K562 (cell line): ENCODE measurements around the gene CCDC192. TPM values are rescaled to one million over a fixed set of nuclear protein-coding genes. Genes with fewer than 3 reads are reported as not detected.

ENCODE experiments used
- ATAC-seq: fragments of 200-7000 bp; cut with Tn5 transposase; 3 replicates; pipeline ENCODE4 v1.9.1; 2020; ENCODE audit warnings: moderate library complexity
- BruUV-seq: library from RNA; stranded (reverse); fragments of 400-500 nt; replicated peaks from 2 replicates; lab custom pipeline; 2021; lab: Mats Ljungman, UMichigan
- CTCF ChIA-PET: fragments of 300-600 bp; formaldehyde crosslinking; extraction: SDS; loops from one replicate; lab custom pipeline; 2021; ENCODE audit warnings: low intra/inter-chr PET ratio; lab: Yijun Ruan, JAX
- POLR2A ChIA-PET: fragments of 300-600, 350-650 bp; sonication (Branson Sonifier 250); formaldehyde crosslinking; extraction: SDS; loops from one replicate; lab custom pipeline; 2021; ENCODE audit warnings: antibody characterized with exemption, inconsistent platforms; lab: Yijun Ruan, JAX
- DNase-seq, 4 experiments: peaks; one replicate each; pipeline versions ENCODE4 v3.0.0 to v3.0.0-alpha.2; 2011 to 2018; ENCODE audit warnings: low spot score in 3 of 4, mixed read lengths in 3 of 4; ENCODE audit errors: extremely low read depth in 1 of 4
- FAIRE-seq: peaks from 2 replicates; lab custom pipeline; 2011; peaks lifted over from hg19 to GRCh38; lab: Jason Lieb, UNC
- H2AFZ ChIP-seq: 2 replicates; pipeline ENCODE4 v1.6.0; 2011; ENCODE audit warnings: low read depth, low read length, control low read depth, inconsistent platforms
- H3K27ac ChIP-seq: fragments of 200-600 bp; 3 replicates; pipeline ENCODE4 v1.8.0; 2011; ENCODE audit warnings: low read depth, mild to moderate bottlenecking, control low read depth, inconsistent platforms, low read length, moderate library complexity, mixed read lengths; ENCODE audit errors: extremely low read depth
- H3K27me3 ChIP-seq, 2 experiments: fragments of 300-600 bp in 1 of 2; 2 replicates in 1 of 2; 3 replicates in 1 of 2; pipeline versions ENCODE4 v1.6.0 to v1.8.0; 2011; ENCODE audit warnings: inconsistent platforms in 2 of 2, low read length in 2 of 2, mild to moderate bottlenecking in 1 of 2, mixed read lengths in 1 of 2, moderate library complexity in 1 of 2; ENCODE audit not compliant: control insufficient read depth in 2 of 2, insufficient read depth in 2 of 2
- H3K36me3 ChIP-seq: fragments of 300-600 bp; 3 replicates; pipeline ENCODE4 v1.8.0; 2011; ENCODE audit warnings: mild to moderate bottlenecking, low read length, inconsistent platforms; ENCODE audit not compliant: control insufficient read depth, insufficient read depth
- H3K4me1 ChIP-seq, 2 experiments: fragments of 200-600 bp in 1 of 2; replicated peaks in 1 of 2; 2 replicates in 1 of 2; 3 replicates in 1 of 2; pipeline versions ENCODE4 v1.5.1 to v1.8.0; 2011; ENCODE audit warnings: inconsistent platforms in 2 of 2, low read length in 2 of 2, mild to moderate bottlenecking in 1 of 2, mixed read lengths in 1 of 2, moderate library complexity in 1 of 2; ENCODE audit not compliant: control insufficient read depth in 2 of 2, insufficient read depth in 2 of 2
- H3K4me2 ChIP-seq: 2 replicates; pipeline ENCODE4 v1.6.1; 2011; ENCODE audit warnings: low read length, control low read depth, inconsistent platforms, mixed read lengths; ENCODE audit not compliant: insufficient read depth
- H3K4me3 ChIP-seq: fragments of 200-600 bp; sonication (generic), shearing (Covaris generic); 2 replicates; pipeline ENCODE4 v1.5.1; 2016; ENCODE audit warnings: control low read depth, inconsistent platforms
- H3K79me2 ChIP-seq: fragments of 200-600 bp; 3 replicates; pipeline ENCODE4 v1.8.0; 2011; ENCODE audit warnings: low read length, inconsistent platforms; ENCODE audit not compliant: control insufficient read depth, insufficient read depth
- H3K9ac ChIP-seq, 2 experiments: 2 replicates each; pipeline versions ENCODE4 v1.6.0 to v1.6.1; 2011; ENCODE audit warnings: low read depth in 2 of 2, low read length in 2 of 2, control low read depth in 1 of 2, inconsistent platforms in 1 of 2, mild to moderate bottlenecking in 1 of 2, mixed read lengths in 1 of 2; ENCODE audit not compliant: insufficient read depth in 1 of 2
- H3K9me1 ChIP-seq: one replicate; pipeline ENCODE4 v1.6.0; 2011; ENCODE audit warnings: inconsistent platforms, mild to moderate bottlenecking, low read length, moderate library complexity; ENCODE audit not compliant: control insufficient read depth, insufficient read depth
- H3K9me3 ChIP-seq: replicated peaks from 2 replicates; pipeline ENCODE4 v1.5.1; 2011; ENCODE audit warnings: low read depth, low read length, inconsistent platforms; ENCODE audit not compliant: control insufficient read depth, insufficient read depth
- H4K20me1 ChIP-seq: replicated peaks from 2 replicates; pipeline ENCODE4 v1.6.1; 2011; ENCODE audit warnings: low read length, inconsistent platforms, mixed read lengths; ENCODE audit not compliant: control insufficient read depth, insufficient read depth
- ADNP ChIP-seq: fragments of 200-800 bp; sonication (Bioruptor generic); IDR thresholded peaks from 2 replicates; pipeline ENCODE4 v1.6.1; 2016; ENCODE audit warnings: missing genetic modification characterization, missing compliant biosample characterization
- BMI1 ChIP-seq: fragments of 150-350 bp; IDR thresholded peaks from 2 replicates; pipeline ENCODE4 v1.6.1; 2014; ENCODE audit warnings: low read length
- CEBPB ChIP-seq: fragments of 450-650 bp; IDR thresholded peaks from 2 replicates; pipeline ENCODE4 v1.6.1; 2016; ENCODE audit warnings: missing genetic modification characterization, missing compliant biosample characterization
- CEBPG ChIP-seq, 3 experiments: fragments of 200-800 bp in 1 of 3; sonication (Bioruptor generic) in 1 of 3; sonication (generic) in 1 of 3; formaldehyde crosslinking in 1 of 3; IDR thresholded peaks in 2 of 3; conservative IDR thresholded peaks in 1 of 3; 2 replicates each; pipeline versions ENCODE4 v1.6.1 to v1.8.0; 2016 to 2022; ENCODE audit warnings: missing compliant biosample characterization in 2 of 3, missing genetic modification characterization in 2 of 3, mild to moderate bottlenecking in 1 of 3, missing genetic modification reagents in 1 of 3
- CREM ChIP-seq: IDR thresholded peaks from 2 replicates; pipeline ENCODE4 v1.6.1; 2014; ENCODE audit warnings: antibody characterized with exemption, low read depth
- FOXK2 ChIP-seq, 2 experiments: fragments of 450-650 bp; IDR thresholded peaks in 1 of 2; conservative IDR thresholded peaks in 1 of 2; 2 replicates each; pipeline ENCODE4 v1.6.1; 2016; ENCODE audit warnings: low read depth in 2 of 2, mild to moderate bottlenecking in 1 of 2
- HNRNPH1 ChIP-seq: fragments of 200-400 bp; formaldehyde crosslinking; optimal IDR thresholded peaks from 2 replicates; pipeline ENCODE3; 2017; ENCODE audit warnings: low read depth, mild to moderate bottlenecking, low read length, moderate library complexity
- MXD1 ChIP-seq: fragments of 250-450 bp; sonication (Bioruptor Pico); IDR thresholded peaks from 2 replicates; pipeline ENCODE4 v1.8.0; 2021; ENCODE audit warnings: borderline replicate concordance, mild to moderate bottlenecking, moderate library complexity; ENCODE audit not compliant: poor library complexity, severe bottlenecking
- NFE2 ChIP-seq: IDR thresholded peaks from 2 replicates; pipeline ENCODE4 v1.6.1; 2014; ENCODE audit warnings: antibody characterized with exemption, low read depth
- PHTF2 ChIP-seq: fragments of 250-450 bp; sonication (Bioruptor Pico); IDR thresholded peaks from 2 replicates; pipeline ENCODE4 v1.5.0; 2021; ENCODE audit warnings: mild to moderate bottlenecking
- PPARD ChIP-seq: fragments of 250-450 bp; sonication (Bioruptor Pico); IDR thresholded peaks from 2 replicates; pipeline ENCODE4 v1.8.0; 2022; ENCODE audit warnings: inconsistent platforms, mild to moderate bottlenecking, moderate library complexity
- RBM25 ChIP-seq: fragments of 200-400 bp; formaldehyde crosslinking; IDR thresholded peaks from 2 replicates; pipeline ENCODE4 v1.6.1; 2018; ENCODE audit warnings: low read length, low read depth, moderate library complexity; ENCODE audit not compliant: severe bottlenecking
- SMARCB1 ChIP-seq: IDR thresholded peaks from 2 replicates; pipeline ENCODE4 v1.6.1; 2011; ENCODE audit warnings: improper control_type of control experiment, low read depth; ENCODE audit not compliant: insufficient read length
- ZBED1 ChIP-seq: IDR thresholded peaks from 2 replicates; pipeline ENCODE4 v1.6.1; 2014
- ZNF146 ChIP-seq: IDR thresholded peaks from one replicate; pipeline ENCODE4 v1.6.1; 2018; ENCODE audit warnings: missing compliant biosample characterization; ENCODE audit not compliant: unreplicated experiment
- ZNF316 ChIP-seq: fragments of 450-650 bp; IDR thresholded peaks from 2 replicates; pipeline ENCODE4 v1.6.1; 2016
- ZNF785 ChIP-seq: fragments of 250-450 bp; sonication (Bioruptor Pico); IDR thresholded peaks from 2 replicates; pipeline ENCODE4 v1.4.0; 2020; ENCODE audit warnings: mild to moderate bottlenecking
- ZNF79 ChIP-seq: fragments of 250-450 bp; sonication (Bioruptor Pico); IDR thresholded peaks from 2 replicates; pipeline ENCODE4 v1.4.0; 2020; ENCODE audit warnings: low read depth, mild to moderate bottlenecking, moderate library complexity
- WGBS: fragments of 100-300 bp; shearing (Covaris generic); methylation state at CpG from one replicate; pipeline ENCODE4 v1.1.6; 2016; ENCODE audit warnings: low coverage, mixed read lengths; ENCODE audit not compliant: insufficient coverage; ENCODE audit errors: missing lambda C conversion rate; 5-methylcytosine and 5-hydroxymethylcytosine counted together
- in situ Hi-C: fragments of 300-500 bp; cut with MboI; formaldehyde crosslinking; loops from 4 replicates; pipeline ENCODE4 v1.15.0; 2018; ENCODE audit warnings: inconsistent platforms, mixed read lengths
- intact Hi-C: fragments of 100-400 bp; cut with micrococcal nuclease; formaldehyde crosslinking; loops from 2 replicates; pipeline ENCODE4 v1.14.2; 2022
- polyA plus RNA-seq, 8 experiments: library from polyadenylated mRNA; depleted of rRNA in 4 of 8; stranded (reverse) in 5 of 8; unstranded in 3 of 8; fragments of >200 nt; fragmentation: Nextera tagmentation in 2 of 8; fragmentation: Illumina TruSeq in 1 of 8; extraction: Ambion mirVana in 2 of 8; extraction: Trizol in 1 of 8; gene quantifications; 2 replicates each; pipeline versions ENCODE4 v1.2.1 to v1.2.3, GENCODE V29; 2011 to 2014; ENCODE audit warnings: inconsistent platforms in 1 of 8, missing spikeins in 1 of 8
- total RNA-seq, 7 experiments: library from RNA; depleted of rRNA in 6 of 7; stranded (reverse); fragments of >200 nt in 6 of 7; fragmentation: Illumina TruSeq in 2 of 7; extraction: Trizol in 2 of 7; gene quantifications; 2 replicates each; pipeline versions ENCODE4 v1.2.1 to v1.2.3, GENCODE V29; 2011 to 2021; ENCODE audit warnings: low replicate concordance in 1 of 7

Gene CCDC192
- total and polyA plus RNA-seq, 9 of the 15 experiments (the other 6 are each of a cell fraction or from before 2014, with no cell fraction given): 0.21 to 0.66 (median 0.38) TPM; not detected in 2

DNA sequence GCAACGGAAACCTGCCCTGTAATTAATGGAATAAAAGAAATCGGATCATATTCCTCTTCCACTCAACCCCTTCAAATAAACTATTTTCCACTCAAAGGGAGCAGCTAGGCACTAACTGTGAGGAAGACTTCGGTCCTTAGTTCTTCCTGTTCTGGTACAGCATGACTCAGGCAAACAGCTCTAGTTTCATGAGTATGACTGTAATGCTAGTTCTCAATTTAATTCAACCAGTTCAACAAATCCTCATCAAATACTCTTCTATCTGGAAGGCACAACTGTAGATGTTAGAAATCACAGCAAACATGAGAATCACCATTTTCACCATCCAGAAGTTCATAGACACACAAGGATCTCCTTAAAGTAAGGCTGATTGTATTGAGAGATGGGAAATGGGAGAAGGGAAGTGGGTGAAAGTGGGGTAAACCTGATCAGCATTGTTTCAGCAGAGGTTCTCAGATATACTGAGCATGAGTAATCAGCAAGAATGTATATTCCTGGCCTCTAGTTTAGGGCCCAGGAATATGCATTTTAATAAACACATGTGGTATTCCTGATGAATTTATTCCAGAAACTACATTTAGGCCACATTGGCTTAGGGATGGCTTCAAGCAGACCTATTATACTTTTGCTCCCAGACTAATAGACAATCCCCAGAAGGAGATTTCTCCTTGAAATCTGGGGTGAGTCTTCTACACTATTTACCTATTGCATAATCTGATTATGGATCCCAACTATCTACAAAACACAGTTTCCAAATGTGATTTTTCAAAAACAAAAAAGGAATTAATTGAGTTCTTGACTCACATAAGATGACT lies 239.3 kb downstream of the CCDC192 start:
- WGBS: 2% methylated on average over 3 of the region's 3 CpGs
- ChIA-PET POLR2A (no interaction called here), CTCF (no interaction called here)
- H3K79me2 ChIP-seq: no peaks in the 10 kb centered on the region
- no peak for TF ChIP-seq SMARCB1
- peak; percentile 25; the same call in 1 of the 2 replicates for TF ChIP-seq CEBPB (tag)
- TF ChIP-seq NFE2: peak; percentile 44; the same call in 1 of the 2 replicates
- TF ChIP-seq BMI1: no peak
- TF ChIP-seq ZBED1: no peak
- TF ChIP-seq MXD1 (CRISPR knock-in tag): no peak
- TF ChIP-seq ZNF785 (CRISPR knock-in tag): no peak
- no peak for TF ChIP-seq RBM25
- TF ChIP-seq ZNF146 (CRISPR knock-in tag): no peak
- no peak for TF ChIP-seq FOXK2 (conservative IDR thresholded peaks at IDR 0.05 in 1 of 2, IDR thresholded peaks at IDR 0.05 in 1 of 2; ENCODE audit: low read depth in 2 of 2)
- TF ChIP-seq ZNF79 (CRISPR knock-in tag): no peak
- no peak for TF ChIP-seq ZNF316
- TF ChIP-seq PPARD (CRISPR knock-in tag): no peak
- no peak for TF ChIP-seq PHTF2 (CRISPR knock-in tag)
- no peak for TF ChIP-seq CREM
- TF ChIP-seq ADNP (tag): no peak
- no peak for TF ChIP-seq CEBPG (CRISPR knock-in tag; IDR thresholded peaks at IDR 0.05)
- peak in 1 of 2 experiments; percentile 68; a peak in 3 of 4 replicates for TF ChIP-seq CEBPG (tag; conservative IDR thresholded peaks at IDR 0.05 in 1 of 2, IDR thresholded peaks at IDR 0.05 in 1 of 2)
- TF ChIP-seq HNRNPH1: no peak
- H3K9me3 ChIP-seq: no peaks in the 10 kb centered on the region
- no peaks in the 10 kb centered on the region for H3K36me3 ChIP-seq
- intact Hi-C loops: no loop called here
- in situ Hi-C loops: no loop called here
- H4K20me1 ChIP-seq: no peaks in the 10 kb centered on the region
- no peak overlapping the region for H3K9ac ChIP-seq
- no peaks in the 10 kb centered on the region for H3K4me1 ChIP-seq
- no TSS peak for BruUV-seq
- H2AFZ ChIP-seq: no peak overlapping the region
- H3K9me1 ChIP-seq: no peaks in the 10 kb centered on the region
- H3K27me3 ChIP-seq: no peaks in the 10 kb centered on the region
- H3K27ac ChIP-seq: no peak overlapping the region
- no peak overlapping the region for H3K4me3 ChIP-seq
- FAIRE-seq (no peak), DNase-seq (no peak), ATAC-seq (no peak)
- no peak overlapping the region for H3K4me2 ChIP-seq
